Osteocyte (in vitro differentiated cells): ENCODE measurements around the gene NPR3. TPM values are rescaled to one million over a fixed set of nuclear protein-coding genes. Genes with fewer than 3 reads are reported as not detected.

Source experiments
- DNase-seq: peaks from one replicate; pipeline ENCODE4 v3.0.0; 2021; ENCODE audit warnings: mixed read lengths; ENCODE audit not compliant: unreplicated experiment; ENCODE audit errors: extremely low spot score
- H3K27ac Mint-ChIP-seq: one replicate; pipeline ENCODE4 v1.8.0; 2021; ENCODE audit warnings: mild to moderate bottlenecking, mixed read lengths; ENCODE audit not compliant: unreplicated experiment
- H3K27me3 Mint-ChIP-seq: one replicate; pipeline ENCODE4 v1.8.0; 2021; ENCODE audit warnings: mixed read lengths; ENCODE audit not compliant: unreplicated experiment
- H3K36me3 Mint-ChIP-seq: one replicate; pipeline ENCODE4 v1.8.0; 2021; ENCODE audit warnings: mixed read lengths; ENCODE audit not compliant: unreplicated experiment
- H3K4me1 Mint-ChIP-seq: one replicate; pipeline ENCODE4 v1.8.0; 2021; ENCODE audit warnings: mixed read lengths; ENCODE audit not compliant: unreplicated experiment
- H3K4me3 Mint-ChIP-seq: one replicate; pipeline ENCODE4 v1.8.0; 2021; ENCODE audit warnings: mild to moderate bottlenecking, moderate library complexity, mixed read lengths; ENCODE audit not compliant: unreplicated experiment
- H3K9me3 Mint-ChIP-seq: one replicate; pipeline ENCODE4 v1.8.0; 2021; ENCODE audit warnings: mixed read lengths; ENCODE audit not compliant: unreplicated experiment
- total RNA-seq: library from RNA; stranded (reverse); gene quantifications from 2 replicates; pipeline ENCODE4 v1.2.1, GENCODE V29; 2021
- TF ChIP-seq, protein P1 (sequence below): fragments of 200-600 bp; sonication (generic); IDR thresholded peaks from 2 replicates; pipeline ENCODE4 v1.5.0; 2021; ENCODE audit warnings: antibody characterized with exemption, mild to moderate bottlenecking, moderate library complexity

Gene NPR3
- total RNA-seq, 1 donor from 2014 or later = 97.4 TPM

DNA sequence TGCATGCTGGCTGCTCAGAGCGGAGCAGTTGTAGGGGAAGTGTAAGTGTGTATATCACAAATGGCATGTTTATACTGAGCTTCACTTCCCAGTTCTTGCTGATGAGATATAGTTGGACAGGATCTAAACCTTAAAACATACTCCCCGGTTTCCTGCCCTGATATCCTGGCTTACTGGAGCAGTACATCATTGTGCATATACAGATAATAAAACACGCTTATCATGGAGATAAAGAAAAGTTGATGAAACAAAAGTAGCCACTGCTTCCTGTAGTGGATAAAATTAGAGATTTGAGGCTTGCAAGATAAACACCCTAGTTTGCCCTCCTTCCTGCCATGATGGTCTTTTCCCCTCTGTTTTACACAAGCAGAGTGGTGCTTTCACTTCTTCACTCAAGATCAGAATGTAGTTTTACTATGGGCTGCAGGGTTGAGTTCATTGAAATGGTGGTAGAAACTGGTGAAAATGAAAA, 15.0 kb downstream of the NPR3 start:
- peaks cover 6% of the 10 kb centered on the region for H3K9me3 Mint-ChIP-seq
- H3K4me1 Mint-ChIP-seq = peaks cover 12% of the 10 kb centered on the region
- no peak overlapping the region for H3K27ac Mint-ChIP-seq
- DNase-seq = no peak
- TF ChIP-seq, protein P1, sequence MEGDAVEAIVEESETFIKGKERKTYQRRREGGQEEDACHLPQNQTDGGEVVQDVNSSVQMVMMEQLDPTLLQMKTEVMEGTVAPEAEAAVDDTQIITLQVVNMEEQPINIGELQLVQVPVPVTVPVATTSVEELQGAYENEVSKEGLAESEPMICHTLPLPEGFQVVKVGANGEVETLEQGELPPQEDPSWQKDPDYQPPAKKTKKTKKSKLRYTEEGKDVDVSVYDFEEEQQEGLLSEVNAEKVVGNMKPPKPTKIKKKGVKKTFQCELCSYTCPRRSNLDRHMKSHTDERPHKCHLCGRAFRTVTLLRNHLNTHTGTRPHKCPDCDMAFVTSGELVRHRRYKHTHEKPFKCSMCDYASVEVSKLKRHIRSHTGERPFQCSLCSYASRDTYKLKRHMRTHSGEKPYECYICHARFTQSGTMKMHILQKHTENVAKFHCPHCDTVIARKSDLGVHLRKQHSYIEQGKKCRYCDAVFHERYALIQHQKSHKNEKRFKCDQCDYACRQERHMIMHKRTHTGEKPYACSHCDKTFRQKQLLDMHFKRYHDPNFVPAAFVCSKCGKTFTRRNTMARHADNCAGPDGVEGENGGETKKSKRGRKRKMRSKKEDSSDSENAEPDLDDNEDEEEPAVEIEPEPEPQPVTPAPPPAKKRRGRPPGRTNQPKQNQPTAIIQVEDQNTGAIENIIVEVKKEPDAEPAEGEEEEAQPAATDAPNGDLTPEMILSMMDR = no peak
- H3K4me3 Mint-ChIP-seq = no peak overlapping the region
- H3K36me3 Mint-ChIP-seq = peaks cover 45% of the 10 kb centered on the region
- H3K27me3 Mint-ChIP-seq = no peaks in the 10 kb centered on the region

DNA sequence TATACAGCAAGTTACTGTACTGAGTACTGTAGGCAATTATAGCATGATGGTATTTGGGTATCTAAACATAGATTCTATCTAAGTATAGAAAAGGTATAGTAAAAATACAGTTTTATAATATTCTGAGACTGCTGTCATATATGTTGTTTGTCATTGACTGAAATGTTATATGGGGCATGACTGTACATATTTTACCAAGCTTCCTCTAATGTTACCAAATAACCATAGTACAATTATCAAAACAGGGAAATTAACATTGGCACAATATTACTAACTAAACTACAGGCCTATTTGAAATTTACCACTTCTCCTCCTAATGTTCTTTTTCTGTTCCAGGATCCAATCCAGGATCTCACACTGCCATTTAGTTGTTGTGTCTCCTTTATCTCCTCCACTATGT, 18.5 kb downstream of the NPR3 start:
- peaks cover 35% of the 10 kb centered on the region for H3K36me3 Mint-ChIP-seq
- peak overlapping the region; percentile 12 for H3K27ac Mint-ChIP-seq
- no peaks in the 10 kb centered on the region for H3K27me3 Mint-ChIP-seq
- no peak overlapping the region for H3K4me3 Mint-ChIP-seq
- DNase-seq = no peak
- TF ChIP-seq, protein P1 = no peak
- H3K4me1 Mint-ChIP-seq = peaks cover 14% of the 10 kb centered on the region
- H3K9me3 Mint-ChIP-seq = peaks cover 6% of the 10 kb centered on the region

DNA sequence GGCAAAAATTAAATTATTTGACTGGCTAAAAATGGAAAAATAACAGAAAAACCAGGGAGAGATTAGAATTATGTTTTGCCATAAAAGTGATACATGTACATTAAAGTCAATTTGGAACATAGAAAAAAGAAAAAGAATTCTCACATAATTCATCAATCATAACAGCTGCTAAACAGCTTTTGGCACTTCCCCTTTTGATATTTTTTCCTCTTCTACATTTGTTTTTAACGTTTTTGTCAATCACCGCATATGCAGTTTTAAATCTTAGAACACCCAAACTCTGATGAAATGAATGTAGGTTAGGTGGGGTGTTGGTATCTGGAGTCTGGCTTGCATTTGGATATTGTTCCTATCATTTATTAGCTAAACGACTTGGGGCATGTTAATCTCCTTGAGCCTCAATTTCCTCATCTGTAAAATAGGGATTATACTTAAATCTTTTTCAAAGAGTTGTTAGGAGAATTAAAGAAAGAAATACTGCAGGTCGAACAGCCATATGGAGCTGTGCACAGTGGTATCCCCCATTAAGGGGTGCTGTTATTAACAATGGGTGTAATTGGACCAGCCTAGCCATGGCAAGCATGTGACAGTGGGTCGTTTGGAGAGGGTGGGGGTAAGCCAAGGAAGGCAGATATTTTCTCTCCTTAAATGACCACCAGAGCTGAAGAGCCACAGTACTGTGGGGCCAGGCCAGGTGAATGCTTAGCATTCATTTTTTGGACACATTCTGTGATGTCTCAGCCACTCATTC, 22.6 kb downstream of the NPR3 start:
- H3K4me1 Mint-ChIP-seq = peaks cover 21% of the 10 kb centered on the region
- H3K27ac Mint-ChIP-seq = no peak overlapping the region
- DNase-seq = no peak
- H3K27me3 Mint-ChIP-seq = no peaks in the 10 kb centered on the region
- peaks cover 18% of the 10 kb centered on the region for H3K36me3 Mint-ChIP-seq
- no peaks in the 10 kb centered on the region for H3K9me3 Mint-ChIP-seq
- TF ChIP-seq, protein P1 = no peak
- no peak overlapping the region for H3K4me3 Mint-ChIP-seq

DNA sequence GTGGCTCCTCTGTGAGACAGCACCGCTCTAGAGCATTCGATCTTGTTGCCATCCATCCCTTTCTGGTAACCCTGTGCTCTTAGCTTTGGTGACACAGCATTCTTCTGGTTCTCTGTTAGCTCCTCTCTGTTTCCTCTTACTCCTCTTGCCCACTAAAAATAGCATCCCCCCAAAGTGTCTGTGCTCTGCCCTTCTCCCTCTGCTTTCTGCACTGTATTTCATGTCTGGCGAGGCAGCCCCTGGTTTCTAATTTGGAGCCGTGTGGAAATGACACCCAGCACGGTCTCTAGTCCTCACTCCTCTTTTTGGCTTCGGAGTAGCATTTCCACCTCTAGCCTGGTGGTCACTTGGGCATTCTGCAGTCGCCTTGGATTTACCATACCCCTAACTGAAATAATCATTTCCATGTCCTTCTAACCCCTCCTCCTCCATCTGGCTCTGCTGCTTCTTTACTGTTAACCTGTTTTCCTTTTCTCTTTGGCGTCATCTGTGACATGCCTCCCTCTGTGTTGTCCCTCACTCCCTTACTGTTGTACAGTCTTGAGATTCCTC, 23.8 kb downstream of the NPR3 start:
- Mint-ChIP-seq H3K36me3 (peaks cover 27% of the 10 kb centered on the region), H3K27me3 (no peaks in the 10 kb centered on the region), H3K4me3 (no peak overlapping the region), H3K27ac (no peak overlapping the region), H3K9me3 (no peaks in the 10 kb centered on the region), H3K4me1 (peaks cover 17% of the 10 kb centered on the region)
- no peak for DNase-seq
- TF ChIP-seq, protein P1 = no peak

DNA sequence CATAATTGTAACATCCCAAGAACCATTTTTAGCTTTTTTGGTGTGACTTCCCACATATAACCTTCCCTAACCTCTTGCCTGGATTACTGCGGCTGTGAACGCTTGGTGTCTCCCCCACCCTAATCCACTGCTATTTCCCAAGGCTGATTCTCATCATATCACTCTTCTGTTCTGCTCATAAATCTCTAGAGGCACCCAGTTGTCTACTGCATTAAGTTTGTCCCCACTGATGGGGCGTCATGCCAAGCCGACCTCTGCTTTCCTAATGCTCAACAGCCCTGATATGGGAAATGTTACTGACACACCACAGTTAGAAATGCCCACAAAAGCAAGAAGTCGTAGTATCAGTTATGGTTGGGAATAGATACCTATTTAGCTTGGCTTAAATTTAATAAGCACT, 24.4 kb downstream of the NPR3 start:
- Mint-ChIP-seq H3K9me3 (no peaks in the 10 kb centered on the region), H3K27ac (no peak overlapping the region), H3K36me3 (peaks cover 29% of the 10 kb centered on the region), H3K4me3 (no peak overlapping the region), H3K27me3 (no peaks in the 10 kb centered on the region), H3K4me1 (peaks cover 13% of the 10 kb centered on the region)
- no peak for DNase-seq
- TF ChIP-seq, protein P1 = no peak
